Hepatocyte (in vitro differentiated cells): ENCODE data around the gene APOC4.

Experiments used
- EZH2phosphoT487 ChIP-seq: fragments of 200-600 bp; sonication (generic); IDR thresholded peaks from one replicate; pipeline ENCODE4 v1.6.1; 2018; ENCODE audit warnings: antibody characterized with exemption, mild to moderate bottlenecking, low read depth, moderate library complexity; ENCODE audit not compliant: unreplicated experiment, severe bottlenecking
- TF ChIP-seq, protein P1 (sequence below): fragments of 200-600 bp; sonication (generic); IDR thresholded peaks from 2 replicates; pipeline ENCODE4 v1.5.1; 2016; ENCODE audit warnings: antibody characterized with exemption, mild to moderate bottlenecking; ENCODE audit not compliant: poor library complexity

GRCh38 chr19:44973982-44974735 lies 32.1 kb downstream of the APOC4 start:
- TF ChIP-seq EZH2phosphoT487 = no peak
- TF ChIP-seq, protein P1, sequence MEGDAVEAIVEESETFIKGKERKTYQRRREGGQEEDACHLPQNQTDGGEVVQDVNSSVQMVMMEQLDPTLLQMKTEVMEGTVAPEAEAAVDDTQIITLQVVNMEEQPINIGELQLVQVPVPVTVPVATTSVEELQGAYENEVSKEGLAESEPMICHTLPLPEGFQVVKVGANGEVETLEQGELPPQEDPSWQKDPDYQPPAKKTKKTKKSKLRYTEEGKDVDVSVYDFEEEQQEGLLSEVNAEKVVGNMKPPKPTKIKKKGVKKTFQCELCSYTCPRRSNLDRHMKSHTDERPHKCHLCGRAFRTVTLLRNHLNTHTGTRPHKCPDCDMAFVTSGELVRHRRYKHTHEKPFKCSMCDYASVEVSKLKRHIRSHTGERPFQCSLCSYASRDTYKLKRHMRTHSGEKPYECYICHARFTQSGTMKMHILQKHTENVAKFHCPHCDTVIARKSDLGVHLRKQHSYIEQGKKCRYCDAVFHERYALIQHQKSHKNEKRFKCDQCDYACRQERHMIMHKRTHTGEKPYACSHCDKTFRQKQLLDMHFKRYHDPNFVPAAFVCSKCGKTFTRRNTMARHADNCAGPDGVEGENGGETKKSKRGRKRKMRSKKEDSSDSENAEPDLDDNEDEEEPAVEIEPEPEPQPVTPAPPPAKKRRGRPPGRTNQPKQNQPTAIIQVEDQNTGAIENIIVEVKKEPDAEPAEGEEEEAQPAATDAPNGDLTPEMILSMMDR = no peak
